ENCODE measurements around the gene COL16A1. TPM values are rescaled to one million over a fixed set of nuclear protein-coding genes. Genes with fewer than 3 reads are reported as not detected.

Gene COL16A1
- total RNA-seq, 2 donors from 2014 or later: 0.73 to 1.6 TPM

DNA sequence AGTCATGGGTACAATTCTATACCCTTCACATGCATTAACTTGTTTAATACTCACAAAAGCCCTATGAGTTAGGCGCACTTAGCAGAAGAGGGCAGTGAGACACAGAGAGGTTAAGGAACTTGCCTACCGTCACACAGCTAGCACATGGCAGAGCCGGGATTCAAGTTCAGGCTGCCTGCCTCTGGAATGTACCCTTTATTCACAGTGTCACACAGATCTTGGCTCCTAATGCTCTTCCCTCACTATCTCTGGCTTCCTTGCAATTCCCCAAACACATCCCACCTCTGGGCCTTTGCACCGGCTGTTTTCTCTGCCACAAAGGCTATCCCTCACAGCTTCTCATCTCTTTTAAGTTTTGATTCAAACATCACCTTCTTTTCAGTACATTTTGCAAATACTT is 25.1 kb downstream of the COL16A1 start:
- Mint-ChIP-seq H3K27me3 (peaks cover 3 to 12% of the 10 kb centered on the region in 2 donors), H3K4me3 (no peak overlapping the region), H3K36me3 (no peaks in the 10 kb centered on the region)

DNA sequence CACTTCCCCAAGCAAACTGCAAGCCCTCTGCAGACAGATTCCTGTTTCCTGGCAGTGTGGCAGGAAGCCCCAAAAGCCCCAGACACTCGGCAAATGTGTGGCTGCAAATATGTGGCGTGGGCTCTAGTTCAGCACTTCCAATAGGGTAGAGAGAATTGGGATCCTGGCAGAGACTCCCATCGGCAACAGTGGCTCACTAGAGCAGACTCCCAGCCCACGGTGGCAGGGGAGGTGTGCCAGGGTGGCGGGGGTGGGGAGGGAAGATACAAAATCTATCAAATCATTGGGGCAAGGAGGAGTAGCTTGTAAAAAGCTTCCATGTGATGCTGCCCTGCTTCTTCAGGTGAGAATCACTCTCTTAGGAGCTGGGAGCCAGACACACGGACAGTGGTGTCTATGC is 25.9 kb downstream of the COL16A1 start:
- ATAC-seq (no peak), DNase-seq (ENCODE audit: low spot score) (no peak)
- H3K4me3 Mint-ChIP-seq: no peak overlapping the region
- no peaks in the 10 kb centered on the region for H3K36me3 Mint-ChIP-seq
- no peak overlapping the region for H3K27ac Mint-ChIP-seq
- no peaks in the 10 kb centered on the region for H3K4me1 Mint-ChIP-seq (ENCODE audit: low read depth in 2 of 2)
- no peaks in the 10 kb centered on the region for H3K9me3 Mint-ChIP-seq
- peaks cover 3 to 12% of the 10 kb centered on the region in 2 donors for H3K27me3 Mint-ChIP-seq

More for the DNA sequence above, 25.1 kb downstream of the COL16A1 start:
- no peaks in the 10 kb centered on the region for H3K4me1 Mint-ChIP-seq (ENCODE audit: low read depth in 2 of 2)
- ATAC-seq: no peak
- H3K9me3 Mint-ChIP-seq: no peaks in the 10 kb centered on the region
- H3K27ac Mint-ChIP-seq: no peak overlapping the region
- DNase-seq (ENCODE audit: low spot score): no peak

DNA sequence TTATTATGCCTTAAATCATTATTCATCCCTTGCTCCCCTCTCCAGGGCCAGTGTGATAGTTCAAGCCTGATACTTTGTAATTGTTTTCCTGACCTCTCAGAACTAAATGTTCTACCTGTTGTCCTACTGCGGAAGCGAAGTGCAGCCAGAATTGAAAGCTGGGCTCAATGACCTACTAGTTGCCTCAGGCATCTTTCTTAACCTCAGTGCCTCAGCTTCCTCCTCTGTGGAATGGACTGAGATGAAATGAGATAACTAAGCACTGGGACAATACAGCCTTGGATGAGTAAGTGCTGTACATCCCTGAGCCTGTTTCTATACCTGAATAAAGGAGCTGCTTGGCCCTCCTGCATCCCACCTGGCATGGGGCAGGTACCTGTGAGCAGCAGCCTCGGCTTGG is 26.4 kb downstream of the COL16A1 start:
- no peak for DNase-seq (ENCODE audit: low spot score)
- Mint-ChIP-seq H3K4me1 (ENCODE audit: low read depth in 2 of 2) (no peaks in the 10 kb centered on the region), H3K27ac (no peak overlapping the region)

DNA sequence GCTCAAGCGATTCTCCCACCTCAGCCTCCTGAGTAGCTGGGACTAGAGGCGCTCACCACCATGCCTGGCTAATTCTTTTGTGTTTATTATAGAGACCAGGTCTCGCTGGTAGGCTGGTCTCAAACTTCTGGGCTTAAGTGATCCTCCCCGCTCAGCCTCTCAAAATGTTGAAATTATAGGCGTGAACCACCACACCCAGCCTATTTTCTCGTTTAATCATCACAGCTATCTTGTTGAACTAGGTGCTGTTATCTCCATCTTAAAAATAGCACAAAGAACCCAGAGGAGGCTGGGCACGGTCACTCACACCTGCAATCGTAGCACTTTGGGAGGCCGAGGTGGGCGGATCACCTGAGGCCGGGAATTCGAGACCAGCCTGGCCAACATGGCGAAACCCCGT is 28.1 kb downstream of the COL16A1 start:
- Mint-ChIP-seq H3K4me1 (ENCODE audit: low read depth in 2 of 2) (peaks cover 0 to 3% of the 10 kb centered on the region in 2 donors), H3K27me3 (peaks cover 10 to 15% of the 10 kb centered on the region in 2 donors), H3K4me3 (no peak overlapping the region), H3K9me3 (no peaks in the 10 kb centered on the region), H3K27ac (no peak overlapping the region), H3K36me3 (no peaks in the 10 kb centered on the region)
- DNase-seq (ENCODE audit: low spot score) (no peak), ATAC-seq (no peak)

More for the DNA sequence above, 26.4 kb downstream of the COL16A1 start:
- ATAC-seq: no peak
- no peaks in the 10 kb centered on the region for H3K9me3 Mint-ChIP-seq
- peaks cover 3 to 12% of the 10 kb centered on the region in 2 donors for H3K27me3 Mint-ChIP-seq
- no peak overlapping the region for H3K4me3 Mint-ChIP-seq
- no peaks in the 10 kb centered on the region for H3K36me3 Mint-ChIP-seq

DNA sequence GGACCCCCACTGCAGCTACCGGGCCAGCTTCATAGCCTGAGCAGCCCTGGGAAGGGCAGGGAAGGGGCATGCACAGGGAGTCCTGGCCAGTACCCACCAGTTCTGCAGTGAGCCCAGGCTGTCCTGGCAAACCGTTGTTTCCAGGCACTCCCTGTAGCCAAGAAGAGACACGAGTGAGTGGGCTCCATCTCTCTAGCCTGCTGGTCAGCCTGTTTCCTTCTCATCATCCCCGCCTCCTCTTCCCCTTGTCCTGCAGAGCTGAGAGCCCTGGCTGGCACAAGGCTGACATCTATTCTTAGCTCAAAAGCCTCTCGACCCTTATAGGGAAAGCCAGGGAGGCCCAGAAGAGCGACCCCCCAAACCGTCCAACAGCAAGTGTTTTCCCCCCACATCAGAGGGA is 28.7 kb downstream of the COL16A1 start:
- Mint-ChIP-seq H3K36me3 (no peaks in the 10 kb centered on the region), H3K27ac (no peak overlapping the region), H3K4me3 (no peak overlapping the region), H3K9me3 (no peaks in the 10 kb centered on the region), H3K27me3 (peaks cover 12 to 21% of the 10 kb centered on the region in 2 donors), H3K4me1 (ENCODE audit: low read depth in 2 of 2) (peaks cover 3 to 5% of the 10 kb centered on the region in 2 donors)
- DNase-seq (ENCODE audit: low spot score) (no peak), ATAC-seq (no peak)

DNA sequence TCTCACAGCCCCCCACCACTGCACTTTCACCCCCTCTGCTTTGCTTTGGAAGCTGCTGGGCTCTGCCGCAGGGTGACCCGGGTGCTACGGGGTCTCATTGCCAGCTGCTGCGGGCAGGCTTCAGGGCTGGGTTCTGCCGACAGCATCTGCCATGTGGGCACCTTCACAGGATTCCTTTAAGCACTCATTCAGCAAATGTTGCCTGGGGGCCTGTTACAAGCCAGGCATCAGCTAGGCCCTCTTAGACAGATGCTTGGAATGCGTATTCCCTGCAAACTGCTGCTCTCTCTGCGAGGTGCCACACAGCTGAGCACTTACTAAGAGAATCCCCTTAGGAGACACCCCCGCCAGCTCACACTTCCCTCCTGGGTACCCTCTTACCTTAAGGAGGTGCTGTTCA is 29.2 kb downstream of the COL16A1 start:
- ATAC-seq (no peak), DNase-seq (ENCODE audit: low spot score) (no peak)
- H3K4me1 Mint-ChIP-seq (ENCODE audit: low read depth in 2 of 2): peaks cover 8 to 9% of the 10 kb centered on the region in 2 donors
- H3K27me3 Mint-ChIP-seq: peaks cover 15 to 26% of the 10 kb centered on the region in 2 donors
- H3K36me3 Mint-ChIP-seq: no peaks in the 10 kb centered on the region
- H3K9me3 Mint-ChIP-seq: no peaks in the 10 kb centered on the region
- H3K4me3 Mint-ChIP-seq: no peak overlapping the region
- H3K27ac Mint-ChIP-seq: no peak overlapping the region

DNA sequence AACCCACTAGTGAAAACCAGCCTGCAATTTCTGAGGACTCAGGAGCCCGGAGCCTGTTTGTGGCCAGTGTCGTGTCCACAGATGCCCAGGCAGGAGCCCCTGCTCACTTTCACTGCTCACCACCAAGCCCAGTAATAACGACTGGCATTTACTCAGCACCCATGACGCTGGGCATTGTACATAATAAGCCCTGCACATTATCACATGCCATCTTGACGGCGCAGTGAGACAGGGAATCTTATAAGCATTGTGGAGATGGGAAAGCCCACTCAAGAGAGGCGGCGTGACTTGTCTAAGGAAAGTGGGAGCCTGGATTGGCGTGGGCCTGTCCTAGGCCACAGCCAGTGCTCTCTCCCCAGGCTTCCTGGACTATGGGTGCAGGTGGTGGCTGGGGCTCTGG is 30.4 kb downstream of the COL16A1 start:
- peaks cover 24 to 32% of the 10 kb centered on the region in 2 donors for H3K27me3 Mint-ChIP-seq
- H3K36me3 Mint-ChIP-seq: no peaks in the 10 kb centered on the region
- no peak overlapping the region for H3K4me3 Mint-ChIP-seq
- H3K27ac Mint-ChIP-seq: no peak overlapping the region
- DNase-seq (ENCODE audit: low spot score) (no peak), ATAC-seq (no peak)
- no peaks in the 10 kb centered on the region for H3K9me3 Mint-ChIP-seq
- H3K4me1 Mint-ChIP-seq (ENCODE audit: low read depth in 2 of 2): peaks cover 12 to 13% of the 10 kb centered on the region in 2 donors

DNA sequence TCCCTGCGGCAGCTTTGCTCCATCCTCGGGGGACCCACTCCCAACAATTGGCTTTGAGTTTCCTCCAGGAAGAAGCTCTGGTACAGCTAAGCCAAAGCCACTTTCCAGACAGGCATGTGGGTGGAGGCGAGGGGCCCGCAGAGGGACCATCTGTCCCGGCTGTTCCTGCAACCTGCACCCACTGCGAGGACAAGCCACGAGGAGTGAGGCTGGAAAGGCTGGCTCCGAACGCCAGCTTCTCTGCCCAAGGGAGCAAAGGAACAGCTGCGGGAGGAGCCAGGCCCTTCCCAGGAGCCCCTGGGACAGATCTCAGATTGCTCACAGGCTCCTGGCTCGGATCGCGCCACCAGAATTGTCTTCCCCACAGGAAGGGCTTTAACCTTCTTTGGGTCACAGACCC is 30.8 kb downstream of the COL16A1 start:
- Mint-ChIP-seq H3K27ac (no peak overlapping the region), H3K4me1 (ENCODE audit: low read depth in 2 of 2) (peaks cover 12 to 13% of the 10 kb centered on the region in 2 donors), H3K4me3 (no peak overlapping the region), H3K9me3 (no peaks in the 10 kb centered on the region), H3K27me3 (peaks cover 24 to 32% of the 10 kb centered on the region in 2 donors), H3K36me3 (no peaks in the 10 kb centered on the region)
- no peak for ATAC-seq
- no peak for DNase-seq (ENCODE audit: low spot score)

DNA sequence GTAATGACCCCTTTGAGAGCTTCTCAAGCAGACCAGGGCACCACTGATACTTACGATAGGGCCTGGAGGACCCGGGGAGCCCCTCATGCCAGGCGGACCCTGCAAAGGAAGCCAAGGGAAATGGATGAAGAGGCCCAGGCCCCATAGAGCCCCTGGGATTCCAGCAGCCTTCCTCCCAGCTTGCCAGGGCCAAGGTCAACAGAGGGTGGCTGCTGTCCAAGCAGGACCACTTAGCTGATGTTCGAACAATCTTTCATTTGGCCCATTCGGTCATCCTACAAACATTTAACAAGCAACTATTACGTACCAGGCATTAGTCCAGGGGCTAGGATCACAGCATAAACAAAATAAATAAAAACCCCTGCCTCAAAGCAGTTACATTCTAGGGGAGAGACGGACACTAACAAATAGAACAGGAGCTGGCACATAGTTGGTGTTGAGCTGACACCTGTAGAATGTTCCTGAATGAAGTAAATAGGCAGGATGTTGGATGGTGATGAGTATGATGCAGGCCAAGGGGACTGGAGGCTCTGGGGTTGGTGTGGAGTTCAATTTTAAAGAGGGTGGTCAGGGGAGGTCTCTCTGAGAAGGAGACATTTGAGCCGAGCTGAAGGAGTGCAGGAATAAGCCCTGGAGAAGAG is 32.1 kb downstream of the COL16A1 start:
- peaks cover 21 to 27% of the 10 kb centered on the region in 2 donors for H3K27me3 Mint-ChIP-seq
- peaks cover 12 to 13% of the 10 kb centered on the region in 2 donors for H3K4me1 Mint-ChIP-seq (ENCODE audit: low read depth in 2 of 2)
- H3K36me3 Mint-ChIP-seq: no peaks in the 10 kb centered on the region
- no peak for ATAC-seq
- no peak overlapping the region for H3K4me3 Mint-ChIP-seq
- no peaks in the 10 kb centered on the region for H3K9me3 Mint-ChIP-seq
- DNase-seq (ENCODE audit: low spot score): no peak
- no peak overlapping the region for H3K27ac Mint-ChIP-seq

DNA sequence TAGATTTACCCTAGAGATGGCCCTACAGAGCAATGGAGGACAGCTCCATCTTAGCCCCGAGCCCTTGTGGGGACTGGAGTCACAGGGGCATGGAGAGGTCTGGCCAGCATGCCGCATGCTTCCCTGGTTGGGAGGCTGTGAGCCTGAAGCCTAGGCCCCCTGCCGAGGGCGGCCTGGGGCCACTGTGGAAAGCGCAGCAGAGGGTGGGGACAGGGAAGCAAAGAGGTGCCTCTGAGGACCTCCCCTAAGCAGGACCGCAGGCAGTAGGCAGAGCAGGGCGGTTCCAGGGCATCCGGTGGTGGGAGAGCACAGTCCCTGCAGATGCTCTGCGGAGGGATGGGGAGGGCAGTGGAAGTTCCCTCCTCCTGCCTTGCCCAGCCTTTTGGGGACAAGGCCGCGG is 32.7 kb downstream of the COL16A1 start:
- H3K27ac Mint-ChIP-seq: no peak overlapping the region
- H3K4me3 Mint-ChIP-seq: no peak overlapping the region
- no peaks in the 10 kb centered on the region for H3K36me3 Mint-ChIP-seq
- ATAC-seq: no peak
- H3K4me1 Mint-ChIP-seq (ENCODE audit: low read depth in 2 of 2): peaks cover 13 to 15% of the 10 kb centered on the region in 2 donors
- no peak for DNase-seq (ENCODE audit: low spot score)
- H3K9me3 Mint-ChIP-seq: no peaks in the 10 kb centered on the region
- H3K27me3 Mint-ChIP-seq: peaks cover 21 to 27% of the 10 kb centered on the region in 2 donors

DNA sequence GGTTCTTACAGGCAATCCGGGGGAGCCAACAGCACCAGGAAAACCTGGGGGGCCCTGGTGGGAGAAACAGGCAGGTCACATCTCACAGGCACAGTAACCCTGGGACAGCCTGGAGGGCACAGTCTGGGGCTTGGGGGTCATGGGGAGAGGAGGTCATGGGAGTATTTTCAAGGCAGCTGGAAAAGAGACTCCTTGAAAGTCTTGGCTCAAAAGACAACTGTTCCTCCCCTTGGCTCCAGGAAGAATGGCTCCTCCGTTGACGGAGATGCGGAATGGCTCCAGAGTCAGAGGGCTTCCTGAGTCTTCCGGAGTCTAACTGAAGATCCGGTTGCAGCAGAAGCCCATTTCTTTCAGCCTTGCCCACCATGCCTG is 33.2 kb downstream of the COL16A1 start:
- Mint-ChIP-seq H3K36me3 (no peaks in the 10 kb centered on the region), H3K27ac (no peak overlapping the region), H3K27me3 (peaks cover 21 to 24% of the 10 kb centered on the region in 2 donors), H3K4me1 (ENCODE audit: low read depth in 2 of 2) (peaks cover 13 to 16% of the 10 kb centered on the region in 2 donors), H3K9me3 (no peaks in the 10 kb centered on the region), H3K4me3 (peak overlapping the region; percentile 71)
- DNase-seq (ENCODE audit: low spot score): no peak
- no peak for ATAC-seq

DNA sequence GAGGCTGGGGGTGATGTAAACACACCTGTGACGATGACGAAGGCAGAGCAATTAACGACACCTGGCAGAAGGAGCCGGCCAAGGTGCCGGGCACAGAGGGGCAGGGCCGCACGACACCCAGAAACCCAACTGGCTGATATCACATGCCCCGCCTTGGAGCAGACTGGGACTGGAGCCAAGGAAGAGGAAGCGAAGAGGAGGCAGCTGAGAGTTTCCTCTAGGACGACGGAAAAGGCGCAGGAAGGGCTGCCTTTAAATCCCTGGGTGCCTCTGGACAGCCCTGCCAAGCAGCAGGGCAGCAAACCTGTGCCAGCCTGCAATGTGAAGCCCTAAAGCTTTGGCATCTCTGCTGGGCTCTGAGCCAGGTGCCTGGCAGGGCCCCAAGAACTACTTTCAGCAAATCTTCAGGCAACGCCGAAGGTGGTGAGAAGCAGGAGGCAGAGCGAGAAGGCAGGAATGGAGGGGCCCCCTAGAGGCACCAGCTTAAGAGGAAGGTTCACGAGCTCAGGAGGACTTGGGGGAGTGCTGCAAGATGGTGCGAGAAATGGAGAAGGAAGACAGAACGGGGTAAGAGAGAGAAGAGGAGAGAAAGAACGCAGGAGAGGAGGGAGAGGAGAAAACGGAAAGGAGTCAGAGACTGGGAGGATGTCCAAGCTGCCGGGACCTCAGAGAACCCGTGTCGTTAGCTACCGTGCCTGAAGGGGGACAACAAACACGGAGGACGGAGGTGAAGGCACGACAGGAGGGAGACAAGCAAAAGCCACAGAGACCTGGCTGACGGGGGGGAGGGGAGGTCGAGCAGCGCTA is 33.8 kb downstream of the COL16A1 start:
- H3K27ac Mint-ChIP-seq: no peak overlapping the region
- peaks cover 13 to 16% of the 10 kb centered on the region in 2 donors for H3K4me1 Mint-ChIP-seq (ENCODE audit: low read depth in 2 of 2)
- no peaks in the 10 kb centered on the region for H3K36me3 Mint-ChIP-seq
- no peaks in the 10 kb centered on the region for H3K9me3 Mint-ChIP-seq
- ATAC-seq (no peak), DNase-seq (ENCODE audit: low spot score) (no peak)
- H3K27me3 Mint-ChIP-seq: peaks cover 20 to 21% of the 10 kb centered on the region in 2 donors
- H3K4me3 Mint-ChIP-seq: peak overlapping the region; percentile 71

DNA sequence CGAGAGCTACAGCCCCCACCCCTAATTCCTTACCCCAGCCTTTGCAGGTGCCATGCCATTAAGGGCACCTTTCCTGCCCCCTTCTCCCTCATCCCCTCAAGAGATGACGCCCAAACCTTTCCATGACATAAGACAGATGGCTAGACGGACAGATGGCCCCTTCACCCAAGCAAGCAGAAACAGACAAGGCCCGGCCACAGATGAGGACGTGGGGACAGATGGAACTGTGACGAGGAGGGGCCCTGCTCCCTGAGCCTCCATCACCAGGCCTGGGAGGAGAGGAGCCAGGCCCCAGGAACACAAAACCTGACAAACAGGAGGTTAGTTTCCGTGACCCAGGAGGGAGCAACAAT is 34.4 kb downstream of the COL16A1 start:
- peaks cover 13 to 16% of the 10 kb centered on the region in 2 donors for H3K4me1 Mint-ChIP-seq (ENCODE audit: low read depth in 2 of 2)
- no peak overlapping the region for H3K4me3 Mint-ChIP-seq
- DNase-seq (ENCODE audit: low spot score) (no peak), ATAC-seq (no peak)
- H3K27ac Mint-ChIP-seq: no peak overlapping the region
- H3K36me3 Mint-ChIP-seq: no peaks in the 10 kb centered on the region
- peaks cover 20 to 21% of the 10 kb centered on the region in 2 donors for H3K27me3 Mint-ChIP-seq
- no peaks in the 10 kb centered on the region for H3K9me3 Mint-ChIP-seq

DNA sequence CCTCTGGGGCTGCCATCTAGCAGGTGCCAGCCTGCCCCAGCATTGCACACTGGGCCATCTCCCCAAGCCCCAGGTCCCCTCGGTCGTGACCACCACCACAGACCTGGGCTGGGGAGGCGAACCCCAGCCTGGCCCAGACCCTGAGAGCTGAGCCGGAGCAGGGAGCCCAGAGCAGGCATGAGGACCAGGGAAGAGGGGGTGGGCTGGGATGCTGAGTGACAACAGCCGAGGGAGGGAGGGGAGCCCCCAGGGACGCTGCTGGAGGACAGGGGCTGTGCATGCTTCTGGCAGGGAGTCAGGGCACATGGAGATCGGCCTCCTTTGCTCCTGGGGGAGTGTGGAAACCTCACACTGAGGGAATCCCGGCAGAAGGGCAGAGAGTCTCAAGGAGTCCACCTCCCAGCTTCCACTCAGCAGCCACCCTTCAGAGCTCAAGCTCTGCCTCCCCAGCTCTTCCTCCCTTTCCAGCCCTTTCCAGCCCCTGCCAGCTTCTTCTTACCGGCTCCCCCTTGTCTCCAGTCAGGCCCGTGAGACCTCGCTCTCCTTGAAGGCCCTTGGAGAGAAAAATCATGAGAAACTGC is 35.4 kb downstream of the COL16A1 start:
- ATAC-seq: no peak
- no peak for DNase-seq (ENCODE audit: low spot score)
- Mint-ChIP-seq H3K4me1 (ENCODE audit: low read depth in 2 of 2) (peaks cover 13 to 19% of the 10 kb centered on the region in 2 donors), H3K27ac (no peak overlapping the region), H3K27me3 (peaks cover 20 to 23% of the 10 kb centered on the region in 2 donors), H3K9me3 (no peaks in the 10 kb centered on the region), H3K36me3 (no peaks in the 10 kb centered on the region), H3K4me3 (no peak overlapping the region)
